Measurements from ENCODE around the gene BZW1.
"Not testable (repeated sequence)": the region's sequence is repeated elsewhere in the genome, so short reads cannot be mapped to it uniquely, and the experiment has no call there.

Gene BZW1

DNA sequence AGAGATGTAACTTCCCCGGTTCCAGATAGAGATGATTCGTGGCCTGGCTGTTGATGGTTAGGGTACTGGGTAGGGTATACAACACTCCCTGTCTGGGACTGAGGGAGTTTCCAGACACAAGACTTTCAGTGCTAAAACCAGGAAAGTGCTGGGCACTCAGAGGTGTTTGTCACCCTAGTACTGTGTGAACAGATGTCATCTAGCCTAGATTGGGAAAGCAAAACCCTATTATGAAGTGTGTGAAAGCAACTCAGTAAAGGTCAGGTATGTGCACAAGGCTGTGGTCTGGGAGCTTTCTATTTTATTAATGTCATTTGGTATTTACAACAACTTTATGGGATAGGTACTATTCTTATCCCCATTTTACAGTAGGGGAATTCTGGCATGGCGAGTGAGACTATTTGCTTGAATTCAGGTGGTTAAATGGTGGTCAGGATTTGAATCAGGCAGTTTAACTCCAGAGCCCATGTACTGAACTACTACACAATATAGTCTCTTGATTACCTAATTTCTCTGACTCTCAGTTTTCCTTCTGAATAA is 2.6 kb downstream of the BZW1 start:
- DNase-seq (ENCODE audit: extremely low read depth, low read depth) = no peak
- 0 out of 2 replicates have a peak overlapping the region, but pooled peaks have one; percentile 6 for H3K4me3 ChIP-seq (replicated peaks; ENCODE audit: low read depth, low read length)
- TF ChIP-seq, protein P1, sequence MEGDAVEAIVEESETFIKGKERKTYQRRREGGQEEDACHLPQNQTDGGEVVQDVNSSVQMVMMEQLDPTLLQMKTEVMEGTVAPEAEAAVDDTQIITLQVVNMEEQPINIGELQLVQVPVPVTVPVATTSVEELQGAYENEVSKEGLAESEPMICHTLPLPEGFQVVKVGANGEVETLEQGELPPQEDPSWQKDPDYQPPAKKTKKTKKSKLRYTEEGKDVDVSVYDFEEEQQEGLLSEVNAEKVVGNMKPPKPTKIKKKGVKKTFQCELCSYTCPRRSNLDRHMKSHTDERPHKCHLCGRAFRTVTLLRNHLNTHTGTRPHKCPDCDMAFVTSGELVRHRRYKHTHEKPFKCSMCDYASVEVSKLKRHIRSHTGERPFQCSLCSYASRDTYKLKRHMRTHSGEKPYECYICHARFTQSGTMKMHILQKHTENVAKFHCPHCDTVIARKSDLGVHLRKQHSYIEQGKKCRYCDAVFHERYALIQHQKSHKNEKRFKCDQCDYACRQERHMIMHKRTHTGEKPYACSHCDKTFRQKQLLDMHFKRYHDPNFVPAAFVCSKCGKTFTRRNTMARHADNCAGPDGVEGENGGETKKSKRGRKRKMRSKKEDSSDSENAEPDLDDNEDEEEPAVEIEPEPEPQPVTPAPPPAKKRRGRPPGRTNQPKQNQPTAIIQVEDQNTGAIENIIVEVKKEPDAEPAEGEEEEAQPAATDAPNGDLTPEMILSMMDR (IDR thresholded peaks at IDR 0.05; ENCODE audit: low read depth, low read length, missing control alignments) = no peak

DNA sequence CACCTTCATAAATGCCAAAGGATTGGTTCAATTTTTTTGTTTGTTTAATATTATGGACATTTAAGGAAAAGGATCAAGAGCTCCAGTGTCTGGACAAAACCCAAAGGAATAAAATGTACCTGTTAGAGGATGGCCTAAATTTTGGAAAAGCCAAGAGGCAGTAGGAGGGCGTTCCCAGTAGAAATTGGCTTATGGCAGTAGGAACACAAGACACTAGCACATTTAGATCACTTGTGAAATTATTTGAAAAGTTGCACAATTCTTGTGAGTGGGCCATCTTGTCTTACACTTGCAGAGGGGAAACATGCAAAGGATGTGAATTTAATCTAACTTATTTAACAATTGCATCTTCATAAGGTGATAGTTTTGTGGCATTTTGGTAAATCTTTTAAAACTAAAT is 3.2 kb downstream of the BZW1 start:
- TF ChIP-seq, protein P1 (IDR thresholded peaks at IDR 0.05; ENCODE audit: low read depth, low read length, missing control alignments) = no peak
- H3K4me3 ChIP-seq (replicated peaks; ENCODE audit: low read depth, low read length) = no peak overlapping the region
- DNase-seq (ENCODE audit: extremely low read depth, low read depth) = no peak

- not testable (repeated sequence) for DNase-seq (ENCODE audit: extremely low read depth, low read depth); H3K4me3 ChIP-seq (replicated peaks; ENCODE audit: low read depth, low read length)
These were observed 7.0 kb downstream of the BZW1 start for GRCh38 chr2:200818732-200819131.

GRCh38 chr2:200820573-200821234 is 9.0 kb downstream of the BZW1 start:
- no peak overlapping the region for H3K4me3 ChIP-seq (replicated peaks; ENCODE audit: low read depth, low read length)
- DNase-seq (ENCODE audit: extremely low read depth, low read depth) = no peak
- TF ChIP-seq, protein P1 (IDR thresholded peaks at IDR 0.05; ENCODE audit: low read depth, low read length, missing control alignments) = no peak

DNA sequence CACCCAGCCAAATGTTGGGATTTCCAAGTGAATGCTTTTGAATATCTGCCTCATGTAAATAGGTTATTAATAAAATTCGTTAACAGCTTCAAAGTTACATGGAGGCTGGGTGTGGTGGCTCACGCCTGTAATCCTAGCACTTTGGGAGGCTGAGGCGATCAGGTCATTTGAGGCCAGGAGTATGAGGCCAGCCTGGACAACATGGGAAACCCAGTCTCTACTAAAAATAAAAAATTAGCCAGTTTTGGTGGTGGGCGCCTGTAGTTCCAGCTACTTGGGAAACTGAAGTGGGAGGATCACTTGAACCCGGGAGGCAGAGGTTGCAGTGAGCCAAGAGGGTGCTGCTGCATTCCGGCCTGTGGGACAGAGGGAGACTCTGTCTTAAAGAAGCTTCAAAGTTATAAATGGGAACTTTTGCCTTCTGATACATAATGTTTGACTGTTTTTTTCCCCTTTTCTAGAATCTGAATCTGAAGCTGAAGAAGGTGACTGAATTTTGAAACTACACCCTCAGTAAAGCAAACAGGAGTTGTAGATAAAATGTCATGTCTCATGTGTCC is 10.1 kb downstream of the BZW1 start:
- H3K4me3 ChIP-seq (replicated peaks; ENCODE audit: low read depth, low read length) = no peak overlapping the region
- no peak for DNase-seq (ENCODE audit: extremely low read depth, low read depth)
- TF ChIP-seq, protein P1 (IDR thresholded peaks at IDR 0.05; ENCODE audit: low read depth, low read length, missing control alignments) = no peak

DNA sequence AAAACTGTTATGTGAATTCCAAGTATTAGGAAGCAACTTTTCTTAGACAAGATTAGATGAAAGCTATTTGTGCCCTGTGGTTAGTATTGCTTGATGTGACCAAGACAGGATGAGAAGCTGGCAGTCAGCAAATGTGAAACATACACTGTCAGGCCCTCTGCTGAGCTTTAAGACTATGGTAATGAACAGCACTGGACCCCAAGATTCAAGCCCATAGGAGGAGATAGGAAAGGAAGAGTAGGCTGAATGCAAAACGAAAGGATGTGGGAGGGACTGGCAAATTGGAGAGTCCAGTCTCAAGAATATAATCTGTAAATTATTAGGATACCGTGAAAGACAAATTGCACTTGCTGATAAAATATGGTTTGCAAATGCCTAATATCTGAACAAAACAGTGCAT is 16.4 kb downstream of the BZW1 start:
- H3K4me3 ChIP-seq (replicated peaks; ENCODE audit: low read depth, low read length) = no peak overlapping the region
- TF ChIP-seq, protein P1 (IDR thresholded peaks at IDR 0.05; ENCODE audit: low read depth, low read length, missing control alignments) = no peak
- no peak for DNase-seq (ENCODE audit: extremely low read depth, low read depth)

DNA sequence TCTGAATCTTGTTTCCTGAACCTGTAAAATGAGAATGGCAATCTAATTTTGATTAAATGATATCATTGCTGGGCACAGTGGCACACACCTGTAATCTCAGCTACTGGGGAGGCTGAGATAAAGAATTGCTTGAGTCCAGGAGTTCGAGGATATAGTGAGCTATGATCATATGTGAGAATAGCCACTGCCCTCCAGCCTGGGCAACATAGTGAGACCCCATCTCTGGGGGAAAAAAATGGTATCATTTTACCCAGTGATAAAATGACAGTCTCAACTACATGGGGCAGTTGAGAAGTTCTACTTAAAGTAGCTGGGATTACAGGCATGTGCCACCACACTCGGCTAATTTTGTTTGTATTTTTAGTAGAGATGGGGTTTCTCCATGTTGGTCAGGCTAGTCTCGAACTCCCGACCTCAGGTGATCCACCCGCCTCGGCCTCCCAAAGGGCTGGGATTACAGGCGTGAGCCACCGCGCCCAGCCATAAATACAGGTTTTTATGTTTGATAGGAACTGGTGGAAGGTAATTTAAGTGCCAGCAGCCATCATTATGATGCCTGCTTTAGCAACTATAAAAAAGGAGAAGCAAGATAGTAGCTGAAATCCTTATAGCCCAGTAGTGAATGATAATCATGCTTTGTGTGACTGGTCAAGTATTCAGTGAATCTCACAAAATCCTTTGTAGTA is 17.0 kb downstream of the BZW1 start:
- TF ChIP-seq, protein P1 (IDR thresholded peaks at IDR 0.05; ENCODE audit: low read depth, low read length, missing control alignments) = no peak
- DNase-seq (ENCODE audit: extremely low read depth, low read depth) = no peak
- H3K4me3 ChIP-seq (replicated peaks; ENCODE audit: low read depth, low read length) = no peak overlapping the region
